NCI-H187 treated with DMSO at 0.1 percent for 48 hours (cell line): ENCODE results near the gene RGS9BP.
"Not testable (repeated sequence)": the region's sequence is repeated elsewhere in the genome, so short reads cannot be mapped to it uniquely, and the experiment has no call there.

Experiments
- DNase-seq: peaks from one replicate; lab custom pipeline; 2025; lab: John Stamatoyannopoulos, UW

Gene RGS9BP

GRCh38 chr19:32671883-32672593 lies 3.6 kb upstream of the RGS9BP start:
- no peak for DNase-seq

- no peak for DNase-seq
These were observed 2.8 kb upstream of the RGS9BP start for GRCh38 chr19:32672841-32673240.

- DNase-seq: no peak
These were observed 2.1 kb upstream of the RGS9BP start for GRCh38 chr19:32673573-32673972.

GRCh38 chr19:32674153-32674930 lies 1.3 kb upstream of the RGS9BP start:
- no peak for DNase-seq

- peak; percentile 94 for DNase-seq
These were observed 523 bp upstream of the RGS9BP start, which contains the start of gene ANKRD27 for GRCh38 chr19:32674931-32675719. Gene ANKRD27 (minus strand): TSS chr19:32675180. CDS start chr19:32659015, 16,165 bp downstream.

- DNase-seq: no peak
These were observed 692 bp downstream of the RGS9BP start for GRCh38 chr19:32676186-32676894.

GRCh38 chr19:32676895-32677359 lies 1.3 kb downstream of the RGS9BP start:
- DNase-seq: no peak

- DNase-seq: no peak
These were observed 2.0 kb downstream of the RGS9BP start for GRCh38 chr19:32677657-32678056.

- no peak for DNase-seq
These were observed 5.3 kb downstream of the RGS9BP start for GRCh38 chr19:32680986-32681385.

- DNase-seq: no peak
These were observed 6.7 kb downstream of the RGS9BP start for GRCh38 chr19:32682317-32682716.

GRCh38 chr19:32686847-32687475 lies 11.3 kb downstream of the RGS9BP start:
- no peak for DNase-seq

- DNase-seq: no peak
These were observed 12.0 kb downstream of the RGS9BP start for GRCh38 chr19:32687681-32688080.

GRCh38 chr19:32688311-32688710 lies 12.7 kb downstream of the RGS9BP start:
- no peak for DNase-seq

- peak; percentile 27 for DNase-seq
These were observed 15.8 kb downstream of the RGS9BP start, which contains the start of gene NUDT19 for GRCh38 chr19:32691291-32691951. Gene NUDT19 (plus strand): TSS chr19:32691821. CDS start chr19:32691961, 140 bp downstream.

- DNase-seq: no peak
These were observed 16.5 kb downstream of the RGS9BP start for GRCh38 chr19:32691952-32692726.

GRCh38 chr19:32692727-32693061 lies 17.0 kb downstream of the RGS9BP start:
- no peak for DNase-seq

- not testable (repeated sequence) for DNase-seq
These were observed 17.8 kb downstream of the RGS9BP start for GRCh38 chr19:32693151-32694108.

- not testable (repeated sequence) for DNase-seq
These were observed 18.7 kb downstream of the RGS9BP start for GRCh38 chr19:32694316-32694715.

GRCh38 chr19:32694851-32695250 lies 19.2 kb downstream of the RGS9BP start:
- not testable (repeated sequence) for DNase-seq
